OCI-LY7 (cell line): ENCODE results near the gene PDE3B. TPM values are rescaled to one million over a fixed set of nuclear protein-coding genes. Genes with fewer than 3 reads are reported as not detected.
"Not testable (repeated sequence)": the region's sequence is repeated elsewhere in the genome, so short reads cannot be mapped to it uniquely, and the experiment has no call there.

Source experiments
- BruUV-seq: library from RNA; stranded (reverse); fragments of 400-500 nt; replicated peaks from 2 replicates; lab custom pipeline; 2021; lab: Mats Ljungman, UMichigan
- CTCF ChIA-PET: fragments of 300-600 bp; sonication (Branson Sonifier 250); formaldehyde crosslinking; loops from one replicate; lab custom pipeline; 2022; ENCODE audit warnings: antibody characterized with exemption; ENCODE audit not compliant: unreplicated experiment; lab: Charles Lee
- POLR2A ChIA-PET: fragments of 300-600 bp; sonication (Branson Sonifier 250); formaldehyde crosslinking; loops from one replicate; lab custom pipeline; 2022; ENCODE audit warnings: antibody characterized with exemption; lab: Charles Lee
- DNase-seq: peaks from one replicate; pipeline ENCODE4 v3.0.0-alpha.2; 2015; ENCODE audit warnings: low spot score
- H2AFZ ChIP-seq: fragments of 200-600 bp; sonication (generic), shearing (Covaris generic); 2 replicates; pipeline ENCODE4 v1.6.1; 2014; ENCODE audit warnings: mild to moderate bottlenecking, antibody characterized with exemption, low read length, moderate library complexity
- H3K27ac ChIP-seq: fragments of 200-600 bp; sonication (generic); 2 replicates; pipeline ENCODE4 v1.5.1; 2014; ENCODE audit warnings: mixed run types, low read depth, mild to moderate bottlenecking, moderate library complexity, low read length, inconsistent platforms; ENCODE audit not compliant: poor library complexity, severe bottlenecking
- H3K36me3 ChIP-seq: fragments of 200-600 bp; sonication (generic); 2 replicates; pipeline ENCODE4 v1.6.1; 2014; ENCODE audit warnings: mild to moderate bottlenecking, antibody characterized with exemption, low read length, moderate library complexity, mixed read lengths; ENCODE audit not compliant: insufficient read depth
- H3K4me1 ChIP-seq: fragments of 200-600 bp; sonication (generic); 2 replicates; pipeline ENCODE4 v1.5.1; 2014; ENCODE audit warnings: mild to moderate bottlenecking, low read length; ENCODE audit not compliant: insufficient read depth, poor library complexity, severe bottlenecking
- H3K4me2 ChIP-seq: fragments of 200-600 bp; sonication (generic); 2 replicates; pipeline ENCODE4 v1.6.1; 2014; ENCODE audit warnings: mild to moderate bottlenecking, low read length
- H3K4me3 ChIP-seq: fragments of 200-600 bp; sonication (generic); 2 replicates; pipeline ENCODE4 v1.5.1; 2014; ENCODE audit warnings: mild to moderate bottlenecking, low read depth, low read length; ENCODE audit not compliant: poor library complexity, severe bottlenecking
- H3K79me2 ChIP-seq: fragments of 200-600 bp; sonication (generic); 2 replicates; pipeline ENCODE4 v1.6.1; 2016; ENCODE audit warnings: low read depth, mild to moderate bottlenecking, low read length, moderate library complexity, mixed read lengths; ENCODE audit not compliant: insufficient read depth
- H3K9me2 ChIP-seq: fragments of 200-600 bp; sonication (generic); 2 replicates; pipeline ENCODE4 v1.6.1; 2016; ENCODE audit warnings: mild to moderate bottlenecking, low read length, mixed read lengths; ENCODE audit not compliant: insufficient read depth
- H3K9me3 ChIP-seq: fragments of 200-600 bp; sonication (generic); 2 replicates; pipeline ENCODE4 v1.6.1; 2014; ENCODE audit warnings: mild to moderate bottlenecking, mixed run types, low read length, mixed read lengths
- H4K20me1 ChIP-seq: fragments of 200-600 bp; sonication (generic); 2 replicates; pipeline ENCODE4 v1.6.1; 2014; ENCODE audit warnings: mild to moderate bottlenecking, antibody characterized with exemption, low read length, moderate library complexity, mixed read lengths; ENCODE audit not compliant: insufficient read depth
- EZH2phosphoT487 ChIP-seq: fragments of 200-600 bp; sonication (generic); IDR thresholded peaks from 2 replicates; pipeline ENCODE4 v1.6.1; 2018; ENCODE audit warnings: low read depth, borderline replicate concordance, mild to moderate bottlenecking, mixed run types, antibody characterized with exemption, low read length, moderate library complexity, mixed read lengths
- intact Hi-C: fragments of 100-400 bp; cut with micrococcal nuclease; formaldehyde crosslinking; loops from one replicate; pipeline ENCODE4 v1.10.0; 2022; ENCODE audit not compliant: unreplicated experiment
- total RNA-seq, 2 experiments: library from RNA; depleted of rRNA in 1 of 2; stranded (reverse); fragments of >200 nt in 1 of 2; shearing (Covaris generic) in 1 of 2; gene quantifications; 2 replicates each; pipeline ENCODE4 v1.2.3, GENCODE V29; 2014 to 2022
- TF ChIP-seq, protein P1 (sequence below): fragments of 200-600 bp; sonication (generic); conservative IDR thresholded peaks from 2 replicates; pipeline ENCODE4 v1.5.1; 2014; ENCODE audit warnings: mild to moderate bottlenecking, antibody characterized with exemption, low read length, moderate library complexity, mixed read lengths

PDE3B gene
- total RNA-seq, 2 experiments from 2014 or later = not detected

DNA sequence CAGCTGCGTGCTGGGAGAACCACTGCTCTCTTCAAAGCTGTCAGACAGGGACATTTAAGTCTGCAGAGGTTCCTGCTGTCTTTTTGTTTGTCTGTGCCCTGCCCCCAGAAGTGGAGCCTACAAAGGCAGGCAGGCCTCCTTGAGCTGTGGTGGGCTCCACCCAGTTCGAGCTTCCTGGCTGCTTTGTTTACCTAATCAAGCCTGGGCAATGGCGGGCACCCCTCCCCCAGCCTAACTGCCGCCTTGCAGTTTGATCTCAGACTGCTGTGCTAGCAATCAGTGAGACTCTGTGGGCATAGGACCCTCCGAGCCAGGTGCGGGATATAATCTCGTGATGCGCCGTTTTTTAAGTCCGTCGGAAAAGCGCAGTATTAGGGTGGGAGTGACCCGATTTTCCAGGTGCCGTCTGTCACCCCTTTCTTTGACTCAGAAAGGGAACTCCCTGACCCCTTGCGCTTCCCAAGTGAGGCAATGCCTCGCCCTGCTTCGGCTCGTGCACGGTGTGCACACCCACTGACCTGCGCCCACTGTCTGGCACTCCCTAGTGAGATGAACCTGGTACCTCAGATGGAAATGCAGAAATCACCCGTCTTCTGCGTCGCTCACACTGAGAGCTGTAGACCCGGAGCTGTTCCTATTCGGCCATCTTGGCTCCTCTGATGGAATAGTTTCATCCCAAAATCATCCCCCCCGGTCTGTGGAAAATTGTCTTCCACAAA is 9.9 kb upstream of the PDE3B start:
- H3K9me3 ChIP-seq, intact Hi-C loops, H3K79me2 ChIP-seq, H4K20me1 ChIP-seq, H3K9me2 ChIP-seq, CTCF ChIA-PET, H3K4me1 ChIP-seq, H3K4me2 ChIP-seq, BruUV-seq, H2AFZ ChIP-seq, H3K36me3 ChIP-seq, H3K4me3 ChIP-seq, H3K27ac ChIP-seq, DNase-seq: not testable (repeated sequence)
- POLR2A ChIA-PET = interaction anchor here (1.2 kb wide), 1 partner anchor 12 kb away, joined by 3 read pairs; no protein-coding TSS in a partner anchor

DNA sequence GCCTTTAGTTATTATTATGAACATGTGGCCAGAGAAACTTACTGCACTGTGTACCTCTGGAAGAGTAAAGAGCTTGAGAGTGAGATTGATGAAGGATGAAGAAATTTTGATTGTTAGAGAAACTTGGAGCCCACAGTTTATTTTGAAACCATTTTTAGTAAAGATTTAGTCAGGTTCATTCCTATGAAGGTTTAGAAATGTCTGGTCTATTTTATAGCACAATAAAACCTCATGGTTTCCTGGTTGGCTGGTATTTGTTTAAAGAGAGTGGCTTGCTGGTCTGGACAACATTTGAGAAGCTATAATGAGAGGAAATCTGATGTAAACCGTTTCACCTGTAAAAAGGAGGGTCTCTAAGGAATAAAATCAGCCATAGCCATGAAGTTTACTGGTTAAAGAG is 8.8 kb upstream of the PDE3B start:
- H3K79me2 ChIP-seq = no peaks in the 10 kb centered on the region
- no peak overlapping the region for H3K27ac ChIP-seq
- H3K9me2 ChIP-seq = no peaks in the 10 kb centered on the region
- DNase-seq = no peak
- no peaks in the 10 kb centered on the region for H3K9me3 ChIP-seq
- no peaks in the 10 kb centered on the region for H3K4me1 ChIP-seq
- H3K4me2 ChIP-seq = no peak overlapping the region
- H2AFZ ChIP-seq = no peak overlapping the region
- intact Hi-C loops = loop anchor here (5.0 kb wide), 1 partner anchor 98 kb away; no protein-coding TSS in a partner anchor
- no peaks in the 10 kb centered on the region for H3K36me3 ChIP-seq
- TF ChIP-seq EZH2phosphoT487 = no peak
- TF ChIP-seq, protein P1, sequence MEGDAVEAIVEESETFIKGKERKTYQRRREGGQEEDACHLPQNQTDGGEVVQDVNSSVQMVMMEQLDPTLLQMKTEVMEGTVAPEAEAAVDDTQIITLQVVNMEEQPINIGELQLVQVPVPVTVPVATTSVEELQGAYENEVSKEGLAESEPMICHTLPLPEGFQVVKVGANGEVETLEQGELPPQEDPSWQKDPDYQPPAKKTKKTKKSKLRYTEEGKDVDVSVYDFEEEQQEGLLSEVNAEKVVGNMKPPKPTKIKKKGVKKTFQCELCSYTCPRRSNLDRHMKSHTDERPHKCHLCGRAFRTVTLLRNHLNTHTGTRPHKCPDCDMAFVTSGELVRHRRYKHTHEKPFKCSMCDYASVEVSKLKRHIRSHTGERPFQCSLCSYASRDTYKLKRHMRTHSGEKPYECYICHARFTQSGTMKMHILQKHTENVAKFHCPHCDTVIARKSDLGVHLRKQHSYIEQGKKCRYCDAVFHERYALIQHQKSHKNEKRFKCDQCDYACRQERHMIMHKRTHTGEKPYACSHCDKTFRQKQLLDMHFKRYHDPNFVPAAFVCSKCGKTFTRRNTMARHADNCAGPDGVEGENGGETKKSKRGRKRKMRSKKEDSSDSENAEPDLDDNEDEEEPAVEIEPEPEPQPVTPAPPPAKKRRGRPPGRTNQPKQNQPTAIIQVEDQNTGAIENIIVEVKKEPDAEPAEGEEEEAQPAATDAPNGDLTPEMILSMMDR = no peak
- BruUV-seq = no TSS peak
- ChIA-PET POLR2A (interaction anchor here (1.2 kb wide), 1 partner anchor 13 kb away, joined by 3 read pairs; no protein-coding TSS in a partner anchor), CTCF (no interaction called here)
- no peaks in the 10 kb centered on the region for H4K20me1 ChIP-seq
- no peak overlapping the region for H3K4me3 ChIP-seq

DNA sequence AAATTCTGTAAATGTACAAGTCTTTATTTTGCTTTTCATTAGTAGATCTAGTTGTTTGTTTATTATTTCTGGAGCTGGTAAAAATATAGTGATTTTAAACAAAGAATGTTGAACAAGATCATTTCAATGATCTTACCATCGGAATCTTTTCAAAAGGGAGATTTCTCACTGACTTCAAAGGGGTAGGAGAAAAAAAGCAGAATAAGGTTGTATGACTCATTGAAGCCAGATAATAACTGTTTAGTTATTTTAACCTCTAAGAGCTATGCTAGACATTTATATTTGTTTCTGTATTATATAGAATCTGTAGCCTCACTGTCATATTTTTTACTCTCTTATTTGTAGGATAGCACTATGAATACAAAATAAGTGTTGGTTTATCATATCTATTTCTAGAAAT is 8.1 kb upstream of the PDE3B start:
- intact Hi-C loops = loop anchor here (5.0 kb wide), 1 partner anchor 98 kb away; no protein-coding TSS in a partner anchor
- no peak for TF ChIP-seq EZH2phosphoT487
- TF ChIP-seq, protein P1 = no peak
- no peaks in the 10 kb centered on the region for H3K4me1 ChIP-seq
- no peaks in the 10 kb centered on the region for H3K9me2 ChIP-seq
- no peak for DNase-seq
- CTCF ChIA-PET = no interaction called here
- no peak overlapping the region for H3K4me2 ChIP-seq
- H4K20me1 ChIP-seq = no peaks in the 10 kb centered on the region
- H3K27ac ChIP-seq = no peak overlapping the region
- no peaks in the 10 kb centered on the region for H3K36me3 ChIP-seq
- H2AFZ ChIP-seq = no peak overlapping the region
- POLR2A ChIA-PET = interaction anchor here (1.3 kb wide), 1 partner anchor 14 kb away, joined by 4 read pairs; no protein-coding TSS in a partner anchor
- no peak overlapping the region for H3K4me3 ChIP-seq
- H3K9me3 ChIP-seq = no peaks in the 10 kb centered on the region
- no peaks in the 10 kb centered on the region for H3K79me2 ChIP-seq
- no TSS peak for BruUV-seq
